Retinal pigment epithelial cell (primary cell): ENCODE results near the gene CAMK2N2.
A peak's percentile ranks its signal among the peaks of the same experiment; 100 is the strongest.

Experiments
- DNase-seq: peaks from one replicate; pipeline ENCODE4 v3.0.0-alpha.2; 2010; ENCODE audit warnings: low read depth
- H3K4me3 ChIP-seq: 2 replicates; pipeline ENCODE4 v1.5.1; 2011; ENCODE audit warnings: mild to moderate bottlenecking, low read length, control low read depth, moderate library complexity
- TF ChIP-seq, protein P1 (sequence below): conservative IDR thresholded peaks from 2 replicates; pipeline ENCODE4 v1.5.1; 2011; ENCODE audit warnings: low read depth, low read length, control low read depth, inconsistent platforms

The CAMK2N2 gene

DNA sequence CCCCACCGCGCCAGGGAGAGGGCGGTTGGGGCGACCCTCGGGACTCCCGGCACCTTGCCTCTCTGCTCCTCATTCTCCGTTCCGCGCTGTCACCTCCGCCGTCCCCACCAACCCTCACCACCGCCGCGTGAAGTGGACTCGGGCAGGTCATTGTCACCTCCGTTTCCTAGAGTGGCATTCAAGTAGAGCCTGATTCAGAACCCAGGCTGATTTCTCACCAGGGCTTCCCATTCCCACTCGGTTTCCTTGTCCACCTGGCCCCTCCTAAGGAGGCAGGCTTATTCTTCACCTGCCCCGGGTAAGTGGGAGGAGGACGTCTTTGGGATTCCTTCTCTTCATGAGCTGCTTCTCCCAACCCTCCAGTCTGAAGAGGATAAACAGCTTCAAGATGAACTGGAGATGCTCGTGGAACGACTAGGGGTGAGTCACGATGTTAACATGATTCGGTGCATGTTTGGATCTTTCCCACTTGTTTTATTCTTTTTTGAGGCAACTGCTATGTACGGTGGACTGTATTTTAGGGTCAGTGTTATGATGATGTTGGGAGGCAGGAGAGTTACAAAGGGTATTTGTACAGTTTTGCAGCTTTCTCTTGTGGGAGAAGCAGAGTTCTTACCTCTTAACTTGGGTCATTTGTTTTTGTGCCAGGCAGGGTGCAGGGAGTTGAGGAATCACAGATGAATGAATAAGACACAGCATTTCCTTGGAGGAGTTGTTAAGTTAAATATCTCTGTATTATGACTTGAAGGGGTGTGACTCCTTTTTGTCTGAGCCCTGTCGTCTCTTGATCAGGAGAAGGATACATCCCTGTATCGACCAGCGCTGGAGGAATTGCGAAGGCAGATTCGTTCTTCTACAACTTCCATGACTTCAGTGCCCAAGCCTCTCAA is 38.4 kb upstream of the CAMK2N2 start:
- H3K4me3 ChIP-seq = peak overlapping the region; percentile 98
- TF ChIP-seq, protein P1, sequence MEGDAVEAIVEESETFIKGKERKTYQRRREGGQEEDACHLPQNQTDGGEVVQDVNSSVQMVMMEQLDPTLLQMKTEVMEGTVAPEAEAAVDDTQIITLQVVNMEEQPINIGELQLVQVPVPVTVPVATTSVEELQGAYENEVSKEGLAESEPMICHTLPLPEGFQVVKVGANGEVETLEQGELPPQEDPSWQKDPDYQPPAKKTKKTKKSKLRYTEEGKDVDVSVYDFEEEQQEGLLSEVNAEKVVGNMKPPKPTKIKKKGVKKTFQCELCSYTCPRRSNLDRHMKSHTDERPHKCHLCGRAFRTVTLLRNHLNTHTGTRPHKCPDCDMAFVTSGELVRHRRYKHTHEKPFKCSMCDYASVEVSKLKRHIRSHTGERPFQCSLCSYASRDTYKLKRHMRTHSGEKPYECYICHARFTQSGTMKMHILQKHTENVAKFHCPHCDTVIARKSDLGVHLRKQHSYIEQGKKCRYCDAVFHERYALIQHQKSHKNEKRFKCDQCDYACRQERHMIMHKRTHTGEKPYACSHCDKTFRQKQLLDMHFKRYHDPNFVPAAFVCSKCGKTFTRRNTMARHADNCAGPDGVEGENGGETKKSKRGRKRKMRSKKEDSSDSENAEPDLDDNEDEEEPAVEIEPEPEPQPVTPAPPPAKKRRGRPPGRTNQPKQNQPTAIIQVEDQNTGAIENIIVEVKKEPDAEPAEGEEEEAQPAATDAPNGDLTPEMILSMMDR = no peak
- no peak for DNase-seq

DNA sequence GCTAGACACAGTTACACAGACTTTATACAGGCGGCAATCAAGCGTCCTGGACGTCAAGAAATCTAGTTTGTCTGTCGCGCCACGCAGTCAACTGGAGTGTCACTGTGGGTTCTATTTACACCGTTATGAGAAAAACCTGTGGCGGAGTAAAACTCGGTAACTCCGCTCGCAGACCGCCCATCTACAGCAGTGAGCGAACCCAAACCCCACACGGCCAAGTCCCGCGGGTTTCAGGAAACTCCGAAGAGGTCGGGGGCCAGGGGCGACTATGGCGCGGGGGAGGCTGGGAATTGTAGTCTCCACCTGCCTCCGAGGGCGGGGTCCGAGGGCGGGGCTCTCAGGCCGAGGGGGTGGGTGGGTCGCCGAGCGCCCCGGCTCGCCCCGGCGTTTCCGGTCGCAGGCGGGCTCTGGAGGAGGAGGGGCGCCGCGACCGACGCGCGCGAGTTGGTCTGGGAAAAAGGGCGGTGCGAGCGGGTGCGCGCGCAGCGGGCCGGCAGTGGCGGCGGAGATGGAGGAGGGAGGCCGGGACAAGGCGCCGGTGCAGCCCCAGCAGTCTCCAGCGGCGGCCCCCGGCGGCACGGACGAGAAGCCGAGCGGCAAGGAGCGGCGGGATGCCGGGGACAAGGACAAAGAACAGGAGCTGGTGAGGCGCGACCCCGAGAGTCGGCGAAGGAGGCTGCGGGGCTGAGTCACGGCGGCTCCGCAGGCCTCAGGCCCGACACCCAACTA is 37.6 kb upstream of the CAMK2N2 start, which contains the start of gene PSMD2:
TSS of gene PSMD2 (plus strand) at position 483 of the 729 bp plus-strand sequence. CDS start at position 509, 26 bp downstream.
- TF ChIP-seq, protein P1 = no peak
- peak within 1 kb of the TSS; percentile 98 for H3K4me3 ChIP-seq
- peak; percentile 84 for DNase-seq

DNA sequence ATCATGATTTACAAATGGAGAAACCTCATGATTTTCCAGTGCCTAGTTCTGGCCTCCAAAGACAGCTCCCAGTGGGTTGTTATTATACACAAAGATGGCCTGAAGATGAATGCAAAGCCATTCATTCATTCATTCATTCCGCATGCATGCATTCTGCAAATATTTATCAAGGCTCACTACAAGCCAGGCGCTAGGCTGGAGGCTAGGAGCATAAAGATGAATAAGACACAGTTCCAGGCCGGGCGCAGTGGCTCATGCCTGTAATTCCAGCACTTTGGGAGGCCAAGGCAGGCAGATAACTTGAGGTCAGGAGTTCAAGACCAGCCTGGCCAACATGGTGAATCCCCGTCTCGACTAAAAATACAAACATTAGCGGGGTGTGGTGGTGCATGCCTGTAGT is 35.3 kb upstream of the CAMK2N2 start:
- DNase-seq = no peak
- TF ChIP-seq, protein P1 = no peak
- no peak overlapping the region for H3K4me3 ChIP-seq

DNA sequence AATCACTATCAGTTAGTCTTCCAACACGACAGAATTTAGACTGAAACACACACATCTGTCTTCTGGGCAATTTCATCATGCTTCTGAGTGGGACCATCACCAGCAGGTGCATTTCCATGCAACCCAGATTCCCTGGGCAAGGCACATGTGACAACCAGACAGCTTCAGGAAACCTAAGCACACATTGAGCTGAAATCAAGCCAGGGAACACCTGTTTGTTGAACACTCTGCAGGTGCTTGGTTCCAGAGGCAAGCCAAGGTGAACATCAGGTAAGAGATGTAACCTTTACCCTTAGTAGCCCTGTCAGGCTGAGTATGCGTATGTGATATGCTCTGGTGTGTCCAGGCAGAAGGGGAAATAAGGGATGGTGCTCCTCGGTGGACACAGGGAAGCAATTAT is 34.4 kb upstream of the CAMK2N2 start:
- H3K4me3 ChIP-seq = no peak overlapping the region
- TF ChIP-seq, protein P1 = no peak
- DNase-seq = no peak

DNA sequence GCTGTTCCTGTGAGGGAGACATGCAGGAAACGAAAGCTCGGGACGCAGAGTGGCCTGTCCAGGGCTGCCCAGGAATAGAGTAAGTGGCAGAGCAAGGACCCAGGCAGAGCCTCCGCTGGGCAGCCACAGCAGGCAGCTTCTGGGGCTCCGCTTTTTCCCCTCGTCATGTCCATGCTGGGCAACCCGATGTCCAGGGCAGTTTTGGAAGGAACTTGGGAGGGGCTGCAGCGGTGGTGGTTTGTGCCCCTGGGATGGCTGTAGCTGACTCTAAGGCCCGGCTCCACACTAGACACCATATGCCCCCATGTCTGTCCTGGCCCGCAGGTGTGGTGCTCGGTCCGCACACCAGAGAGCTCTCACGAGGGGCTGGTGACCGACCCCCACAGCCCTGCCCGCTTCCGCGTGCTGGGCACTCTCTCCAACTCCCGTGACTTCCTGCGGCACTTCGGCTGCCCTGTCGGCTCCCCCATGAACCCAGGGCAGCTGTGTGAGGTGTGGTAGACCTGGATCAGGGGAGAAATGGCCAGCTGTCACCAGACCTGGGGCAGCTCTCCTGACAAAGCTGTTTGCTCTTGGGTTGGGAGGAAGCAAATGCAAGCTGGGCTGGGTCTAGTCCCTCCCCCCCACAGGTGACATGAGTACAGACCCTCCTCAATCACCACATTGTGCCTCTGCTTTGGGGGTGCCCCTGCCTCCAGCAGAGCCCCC is 30.5 kb upstream of the CAMK2N2 start:
- no peak overlapping the region for H3K4me3 ChIP-seq
- TF ChIP-seq, protein P1 = no peak
- no peak for DNase-seq

DNA sequence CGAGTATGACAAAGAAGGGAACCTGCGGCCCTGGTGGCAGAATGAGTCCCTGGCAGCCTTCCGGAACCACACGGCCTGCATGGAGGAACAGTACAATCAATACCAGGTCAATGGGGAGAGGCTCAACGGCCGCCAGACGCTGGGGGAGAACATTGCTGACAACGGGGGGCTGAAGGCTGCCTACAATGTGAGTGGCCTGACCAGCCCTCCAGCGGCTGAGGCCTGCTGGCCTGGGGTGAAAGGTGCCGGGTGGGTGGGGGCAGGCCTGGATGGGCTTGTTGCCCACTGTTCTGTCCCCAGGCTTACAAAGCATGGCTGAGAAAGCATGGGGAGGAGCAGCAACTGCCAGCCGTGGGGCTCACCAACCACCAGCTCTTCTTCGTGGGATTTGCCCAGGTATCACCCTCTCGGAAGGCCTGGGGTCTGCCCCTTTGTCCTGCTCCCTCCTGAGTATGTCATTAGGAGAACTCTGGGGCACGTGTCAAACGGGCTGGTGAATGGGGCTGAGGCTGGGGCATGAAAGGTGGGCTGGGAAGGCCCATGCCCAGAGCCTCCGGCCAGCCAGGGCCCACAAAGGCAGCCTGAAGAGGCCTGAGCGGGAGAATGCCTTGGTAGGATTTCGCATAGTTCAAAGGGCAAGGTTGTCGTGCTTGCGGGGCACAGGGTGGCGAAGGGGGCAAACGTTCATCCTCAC is 29.8 kb upstream of the CAMK2N2 start:
- TF ChIP-seq, protein P1 = no peak
- DNase-seq = no peak
- no peak overlapping the region for H3K4me3 ChIP-seq
